GM12878 (cell line): Measurements from ENCODE around the gene LRP3. TPM values are rescaled to one million over a fixed set of nuclear protein-coding genes. Genes with fewer than 3 reads are reported as not detected.

Experiments used
- BCLAF1 ChIP-seq: fragments of 450-650 bp; IDR thresholded peaks from 2 replicates; pipeline ENCODE4 v1.6.1; 2017; ENCODE audit warnings: antibody characterized with exemption, mild to moderate bottlenecking, moderate library complexity
- CEBPZ ChIP-seq: fragments of 150-350 bp; IDR thresholded peaks from 2 replicates; pipeline ENCODE4 v1.6.1; 2016; ENCODE audit warnings: low read depth, low read length
- CTCF ChIP-seq, 3 experiments: IDR thresholded peaks in 2 of 3; conservative IDR thresholded peaks in 1 of 3; 2 replicates each; pipeline ENCODE4 v1.5.1; 2011; ENCODE audit warnings: low read depth in 3 of 3, low read length in 3 of 3, mild to moderate bottlenecking in 3 of 3, control low read depth in 2 of 3, moderate library complexity in 2 of 3, inconsistent platforms in 1 of 3, mixed read lengths in 1 of 3; ENCODE audit not compliant: control insufficient read depth in 2 of 3, insufficient read depth in 1 of 3; ENCODE audit errors: extremely low read depth in 1 of 3
- EP300 ChIP-seq, 2 experiments: fragments of 150-350 bp in 1 of 2; IDR thresholded peaks; 2 replicates each; pipeline ENCODE4 v1.6.1; 2011 to 2012; ENCODE audit warnings: low read depth in 2 of 2, low read length in 2 of 2, borderline replicate concordance in 1 of 2, improper control_type of control experiment in 1 of 2, inconsistent platforms in 1 of 2; ENCODE audit not compliant: control insufficient read depth in 1 of 2
- HSF1 ChIP-seq: fragments of 150-350 bp; IDR thresholded peaks from 2 replicates; pipeline ENCODE4 v1.6.1; 2014; ENCODE audit warnings: mild to moderate bottlenecking, low read depth, low read length
- KLF5 ChIP-seq: fragments of 450-650 bp; IDR thresholded peaks from 2 replicates; pipeline ENCODE4 v1.6.1; 2014; ENCODE audit warnings: mild to moderate bottlenecking; ENCODE audit not compliant: partially characterized antibody
- MYB ChIP-seq: fragments of 150-350 bp; IDR thresholded peaks from 2 replicates; pipeline ENCODE4 v1.6.1; 2014; ENCODE audit warnings: mild to moderate bottlenecking, low read depth, low read length, borderline replicate concordance
- SIN3A ChIP-seq: IDR thresholded peaks from 2 replicates; pipeline ENCODE4 v1.6.1; 2012; ENCODE audit warnings: low read depth, low read length, improper control_type of control experiment
- SPI1 ChIP-seq: IDR thresholded peaks from 2 replicates; pipeline ENCODE4 v1.6.1; 2011; ENCODE audit warnings: low read depth, mild to moderate bottlenecking, low read length, moderate library complexity, borderline replicate concordance; ENCODE audit not compliant: insufficient read depth
- TCF3 ChIP-seq: IDR thresholded peaks from 2 replicates; pipeline ENCODE4 v1.6.1; 2012; ENCODE audit warnings: low read depth, mild to moderate bottlenecking, low read length, borderline replicate concordance; ENCODE audit not compliant: insufficient read depth
- TCF7 ChIP-seq: IDR thresholded peaks from 2 replicates; pipeline ENCODE4 v1.6.1; 2014; ENCODE audit warnings: antibody characterized with exemption, borderline replicate concordance
- YBX1 ChIP-seq: fragments of 450-650 bp; IDR thresholded peaks from 2 replicates; pipeline ENCODE4 v1.6.1; 2016; ENCODE audit warnings: antibody characterized with exemption
- ZNF207 ChIP-seq: fragments of 450-650 bp; IDR thresholded peaks from 2 replicates; pipeline ENCODE4 v1.6.1; 2014; ENCODE audit warnings: antibody characterized with exemption, mild to moderate bottlenecking, borderline replicate concordance
- ZNF622 ChIP-seq: fragments of 450-650 bp; IDR thresholded peaks from 2 replicates; pipeline ENCODE4 v1.6.1; 2017; ENCODE audit warnings: mild to moderate bottlenecking, inconsistent platforms
- ZNF687 ChIP-seq: fragments of 450-650 bp; IDR thresholded peaks from 2 replicates; pipeline ENCODE4 v1.6.1; 2017; ENCODE audit warnings: mild to moderate bottlenecking, moderate library complexity
- polyA plus RNA-seq, 11 experiments: library from polyadenylated mRNA; depleted of rRNA in 4 of 11; unstranded in 6 of 11; stranded (reverse) in 5 of 11; fragments of >200 nt; fragmentation: Nextera tagmentation in 4 of 11; fragmentation: Illumina TruSeq in 1 of 11; extraction: Ambion mirVana in 4 of 11; extraction: Trizol in 1 of 11; gene quantifications; 1 replicate in 1 of 11; 2 replicates in 10 of 11; pipeline versions ENCODE4 v1.2.1 to v1.2.3, GENCODE V29; 2011 to 2016; ENCODE audit warnings: inconsistent platforms in 2 of 11, missing spikeins in 2 of 11, low read depth in 1 of 11
- total RNA-seq, 4 experiments: library from RNA; depleted of rRNA in 3 of 4; stranded (reverse); fragments of >200 nt in 3 of 4; fragmentation: Illumina TruSeq in 1 of 4; extraction: Trizol in 1 of 4; gene quantifications; 2 replicates each; pipeline versions ENCODE4 v1.2.1 to v1.2.3, GENCODE V29; 2013 to 2021

The LRP3 gene
- total and polyA plus RNA-seq, 10 of the 15 experiments (the other 5 are each of a cell fraction or from before 2014, with no cell fraction given) = 0.12 to 3.2 (median 0.64) TPM; not detected in 2

GRCh38 chr19:33177417-33177979 is 16.6 kb upstream of the LRP3 start (continued):
- no peak for TF ChIP-seq MYB
- no peak for TF ChIP-seq SPI1
- TF ChIP-seq SIN3A = no peak
- TF ChIP-seq BCLAF1 = no peak
- no peak for TF ChIP-seq YBX1
- TF ChIP-seq ZNF687 = no peak
- TF ChIP-seq CEBPZ = no peak
- 0 out of 2 replicates have a peak, but pooled peaks have one; percentile 29 for TF ChIP-seq TCF3
- no peak for TF ChIP-seq KLF5
- no peak for TF ChIP-seq TCF7
- TF ChIP-seq ZNF622 = no peak
- TF ChIP-seq ZNF207 = no peak
- peak; percentile 30 to 48 (median 44); a peak in 4 of 6 replicates for TF ChIP-seq CTCF (IDR thresholded peaks at IDR 0.05 in 2 of 3, conservative IDR thresholded peaks at IDR 0.05 in 1 of 3; ENCODE audit: control insufficient read depth in 2 of 3, extremely low read depth in 1 of 3, insufficient read depth in 1 of 3, low read depth in 3 of 3, low read length in 3 of 3)
- TF ChIP-seq EP300 (IDR thresholded peaks at IDR 0.05; ENCODE audit: borderline replicate concordance in 1 of 2, control insufficient read depth in 1 of 2, low read depth in 2 of 2, low read length in 2 of 2) = no peak
- no peak for TF ChIP-seq HSF1
